SU-DHL-6 (cell line): ENCODE results near the gene CCDC138.

ENCODE experiments used
- H2AFZ ChIP-seq: fragments of 200-600 bp; sonication (generic); 2 replicates; pipeline ENCODE4 v1.6.1; 2014; ENCODE audit warnings: low read depth, mild to moderate bottlenecking, moderate library complexity, mixed read lengths, antibody characterized with exemption, low read length; ENCODE audit not compliant: severe bottlenecking
- H3F3A ChIP-seq: fragments of 200-600 bp; shearing (Covaris generic); 2 replicates; pipeline ENCODE4 v1.6.0; 2016; ENCODE audit warnings: antibody characterized with exemption, mild to moderate bottlenecking; ENCODE audit not compliant: insufficient read depth
- H3K27ac ChIP-seq: fragments of 200-600 bp; sonication (generic); 2 replicates; pipeline ENCODE4 v1.5.1; 2016; ENCODE audit warnings: low read depth, mild to moderate bottlenecking, low read length, moderate library complexity, mixed read lengths
- H3K27me3 ChIP-seq: fragments of 200-600 bp; sonication (generic), shearing (Covaris generic); 2 replicates; pipeline ENCODE4 v1.6.0; 2014; ENCODE audit warnings: mild to moderate bottlenecking, low read length
- H3K36me3 ChIP-seq: fragments of 200-600 bp; sonication (generic); 2 replicates; pipeline ENCODE4 v1.6.1; 2014; ENCODE audit warnings: mild to moderate bottlenecking, low read length, mixed read lengths
- H3K4me2 ChIP-seq: fragments of 300-600, 200-600 bp; shearing (Covaris generic), sonication (generic); 2 replicates; pipeline ENCODE4 v1.6.0; 2014; ENCODE audit warnings: low read length, low read depth, mild to moderate bottlenecking; ENCODE audit not compliant: poor library complexity, severe bottlenecking
- H3K4me3 ChIP-seq: fragments of 200-600 bp; sonication (generic); 2 replicates; pipeline ENCODE4 v1.5.1; 2014; ENCODE audit warnings: antibody characterized with exemption, low read length, mild to moderate bottlenecking, mixed read lengths; ENCODE audit not compliant: insufficient read depth, poor library complexity, severe bottlenecking
- H3K79me2 ChIP-seq: fragments of 200-600 bp; sonication (generic); 2 replicates; pipeline ENCODE4 v1.6.1; 2014; ENCODE audit warnings: mild to moderate bottlenecking, low read length, moderate library complexity; ENCODE audit not compliant: insufficient read depth
- H3K9ac ChIP-seq: fragments of 200-600 bp; sonication (generic); 2 replicates; pipeline ENCODE4 v1.7.0; 2014; ENCODE audit warnings: mild to moderate bottlenecking, low read length
- H3K9me2 ChIP-seq: fragments of 200-600 bp; sonication (generic); replicated peaks from 2 replicates; pipeline ENCODE4 v1.6.1; 2014; ENCODE audit warnings: low read length; ENCODE audit not compliant: insufficient read depth
- H3K9me3 ChIP-seq: fragments of 200-600 bp; sonication (generic); 2 replicates; pipeline ENCODE4 v1.6.1; 2014; ENCODE audit warnings: low read length, mixed read lengths; ENCODE audit not compliant: insufficient read depth
- H4K20me1 ChIP-seq: fragments of 200-600 bp; sonication (generic); 2 replicates; pipeline ENCODE4 v1.6.1; 2014; ENCODE audit warnings: low read depth, mild to moderate bottlenecking, antibody characterized with exemption, low read length, moderate library complexity, mixed read lengths
- CTCF ChIP-seq: fragments of 200-600 bp; sonication (generic); IDR thresholded peaks from one replicate; pipeline ENCODE4 v1.5.1; 2017; ENCODE audit warnings: antibody characterized with exemption, mild to moderate bottlenecking, low read length, moderate library complexity; ENCODE audit not compliant: insufficient read depth, poor library complexity, severe bottlenecking
- EZH2phosphoT487 ChIP-seq: fragments of 200-600 bp; sonication (generic), shearing (Covaris generic); conservative IDR thresholded peaks from 2 replicates; pipeline ENCODE4 v1.6.1; 2018; ENCODE audit warnings: mild to moderate bottlenecking, antibody characterized with exemption, low read length, moderate library complexity, mixed read lengths

Gene CCDC138

GRCh38 chr2:108813732-108814131, 27.2 kb downstream of the CCDC138 start:
- H3K36me3 ChIP-seq = peaks cover 77% of the 10 kb centered on the region
- no peaks in the 10 kb centered on the region; the same call in 1 of the 2 replicates for H4K20me1 ChIP-seq
- no peaks in the 10 kb centered on the region for H3K9me2 ChIP-seq
- H3K9me3 ChIP-seq = no peaks in the 10 kb centered on the region; the same call in 1 of the 2 replicates
- no peak overlapping the region for H3K4me2 ChIP-seq
- TF ChIP-seq EZH2phosphoT487 = no peak
- TF ChIP-seq CTCF = no peak
- H3K9ac ChIP-seq = no peak overlapping the region
- no peaks in the 10 kb centered on the region for H3K27me3 ChIP-seq
- no peak overlapping the region for H3K4me3 ChIP-seq
- peaks cover 43% of the 10 kb centered on the region for H3K79me2 ChIP-seq
- H3F3A ChIP-seq = no peaks in the 10 kb centered on the region; the same call in 1 of the 2 replicates
- no peak overlapping the region for H3K27ac ChIP-seq
- H2AFZ ChIP-seq = no peak overlapping the region

GRCh38 chr2:108820482-108820881, 33.9 kb downstream of the CCDC138 start:
- H3K27ac ChIP-seq = no peak overlapping the region
- H3K36me3 ChIP-seq = peaks cover 59% of the 10 kb centered on the region
- H3K9ac ChIP-seq = no peak overlapping the region
- H3F3A ChIP-seq = peaks cover 8% of the 10 kb centered on the region
- TF ChIP-seq CTCF (no peak), EZH2phosphoT487 (no peak)
- no peak overlapping the region for H3K4me3 ChIP-seq
- H3K9me3 ChIP-seq = no peaks in the 10 kb centered on the region
- no peaks in the 10 kb centered on the region for H3K27me3 ChIP-seq
- no peaks in the 10 kb centered on the region for H4K20me1 ChIP-seq
- H3K4me2 ChIP-seq = no peak overlapping the region
- no peaks in the 10 kb centered on the region for H3K79me2 ChIP-seq
- no peak overlapping the region for H2AFZ ChIP-seq
- H3K9me2 ChIP-seq = no peaks in the 10 kb centered on the region

GRCh38 chr2:108823286-108823685, 36.7 kb downstream of the CCDC138 start:
- peaks cover 55% of the 10 kb centered on the region for H3K36me3 ChIP-seq
- TF ChIP-seq CTCF (no peak), EZH2phosphoT487 (no peak)
- no peaks in the 10 kb centered on the region for H3K79me2 ChIP-seq
- no peak overlapping the region for H3K27ac ChIP-seq
- H3F3A ChIP-seq = peaks cover 12% of the 10 kb centered on the region
- H3K4me2 ChIP-seq = no peak overlapping the region
- no peaks in the 10 kb centered on the region for H3K9me2 ChIP-seq
- H3K27me3 ChIP-seq = no peaks in the 10 kb centered on the region
- H2AFZ ChIP-seq = no peak overlapping the region
- H3K9me3 ChIP-seq = no peaks in the 10 kb centered on the region
- no peaks in the 10 kb centered on the region for H4K20me1 ChIP-seq
- no peak overlapping the region for H3K9ac ChIP-seq
- no peak overlapping the region for H3K4me3 ChIP-seq
